ENCODE results near the gene FBRSL1.
"Not testable (repeated sequence)": the region's sequence is repeated elsewhere in the genome, so short reads cannot be mapped to it uniquely, and the experiment has no call there.

The FBRSL1 gene

GRCh38 chr12:132469423-132469822, 20.5 kb upstream of the FBRSL1 start:
- H3K4me1 ChIP-seq: peaks cover 64 to 77% (median 74%) of the 10 kb centered on the region in 10 experiments
- peak overlapping the region in 10 of 11 experiments; percentile 35 to 84 (median 78); a peak in 17 of 22 replicates for H3K9ac ChIP-seq
- TF ChIP-seq Cebpa-rat (IDR thresholded peaks at IDR 0.05): peak in 4 of 11 experiments; percentile 32 to 95 (median 70); a peak in 5 of 22 replicates
- H4K20me1 ChIP-seq: peaks cover 0 to 20% (median 0%) of the 10 kb centered on the region in 11 experiments; a peak in 8 of 22 replicates
- H3K9me3 ChIP-seq (replicated peaks in 1 of 11): peaks cover 0 to 4% (median 0%) of the 10 kb centered on the region in 11 experiments; a peak in 3 of 22 replicates
- H3K4me3 ChIP-seq: peak overlapping the region in 8 of 10 experiments; percentile 12 to 63 (median 44); a peak in 13 of 20 replicates
- peak overlapping the region in 10 of 11 experiments; percentile 21 to 95 (median 88); a peak in 19 of 22 replicates for H3K27ac ChIP-seq
- H3K36me3 ChIP-seq: no peaks in the 10 kb centered on the region
- no peaks in the 10 kb centered on the region for H3K27me3 ChIP-seq
- H3K4me2 ChIP-seq: peak overlapping the region; percentile 75 to 97 (median 92)

GRCh38 chr12:132470397-132470796, 19.6 kb upstream of the FBRSL1 start:
- Histone ChIP-seq H3K9me3 (replicated peaks in 1 of 11) (peaks cover 0 to 4% (median 0%) of the 10 kb centered on the region in 11 experiments; a peak in 2 of 22 replicates), H3K27me3 (no peaks in the 10 kb centered on the region), H3K4me3 (no peak overlapping the region), H3K4me2 (peak overlapping the region in 8 of 11 experiments; percentile 79 to 97 (median 95); a peak in 8 of 22 replicates), H4K20me1 (peaks cover 0 to 20% (median 0%) of the 10 kb centered on the region in 11 experiments; a peak in 8 of 22 replicates), H3K4me1 (peaks cover 60 to 68% (median 66%) of the 10 kb centered on the region in 10 experiments), H3K36me3 (no peaks in the 10 kb centered on the region), H3K9ac (no peak overlapping the region), H3K27ac (0 out of 22 replicates have a peak overlapping the region, but pooled peaks of 2 of the 11 experiments have one; percentile 82 to 95)
- TF ChIP-seq Cebpa-rat (IDR thresholded peaks at IDR 0.05): no peak

DNA sequence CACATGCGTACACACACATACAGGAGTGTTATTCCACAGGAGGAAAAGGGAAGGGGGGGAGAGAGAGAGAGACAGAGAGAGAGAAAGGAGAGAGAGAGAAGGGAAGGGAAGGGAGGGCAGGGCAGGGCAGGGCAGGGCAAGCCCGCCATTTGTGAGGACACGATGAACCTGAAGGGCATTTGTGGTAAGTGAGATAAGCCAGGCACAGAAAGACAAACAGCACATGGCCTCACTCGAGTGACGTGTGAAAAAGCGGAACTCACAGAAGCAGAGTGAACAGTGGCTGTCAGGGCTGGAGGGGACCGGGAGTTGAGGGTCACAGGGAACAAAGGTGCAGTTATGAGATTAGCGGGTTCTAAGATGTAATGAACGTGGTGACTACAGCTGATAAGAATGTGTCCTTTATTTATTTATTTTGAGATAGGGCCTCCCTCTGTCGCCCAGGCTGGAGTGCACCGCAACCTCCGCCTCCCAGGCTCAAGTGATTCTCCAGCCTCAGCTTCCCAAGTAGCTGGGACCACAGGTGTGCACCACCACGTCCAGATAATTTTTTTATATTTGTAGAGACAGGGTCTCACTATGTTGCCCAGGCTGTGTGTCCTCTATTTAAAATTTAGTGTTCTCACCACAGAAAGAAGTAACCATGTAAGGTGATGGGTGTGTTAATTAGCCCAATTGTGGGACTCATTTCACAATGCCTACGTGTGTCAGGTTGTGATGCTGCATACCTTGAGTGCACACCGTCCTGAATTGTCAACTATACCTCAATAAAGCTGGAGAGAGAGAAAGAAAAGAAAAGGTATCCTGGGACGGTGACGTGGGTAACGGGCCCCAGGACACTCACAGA, 18.7 kb upstream of the FBRSL1 start:
- Histone ChIP-seq H3K27me3 (no peaks in the 10 kb centered on the region), H3K36me3 (no peaks in the 10 kb centered on the region), H3K4me1 (peaks cover 60 to 68% (median 66%) of the 10 kb centered on the region in 10 experiments), H3K27ac (peak overlapping the region in 9 of 11 experiments; percentile 52 to 78 (median 71); a peak in 17 of 22 replicates), H3K9me3 (replicated peaks in 1 of 11) (peaks cover 0 to 4% (median 0%) of the 10 kb centered on the region in 11 experiments; a peak in 2 of 22 replicates), H4K20me1 (peaks cover 0 to 15% (median 0%) of the 10 kb centered on the region in 11 experiments; a peak in 4 of 22 replicates), H3K9ac (peak overlapping the region in 8 of 11 experiments; percentile 66 to 83 (median 76); a peak in 12 of 22 replicates), H3K4me2 (peak overlapping the region; percentile 80 to 95 (median 86)), H3K4me3 (peak overlapping the region in 9 of 10 experiments; percentile 47 to 74 (median 62); a peak in 17 of 20 replicates)
- TF ChIP-seq Cebpa-rat (IDR thresholded peaks at IDR 0.05): no peak

DNA sequence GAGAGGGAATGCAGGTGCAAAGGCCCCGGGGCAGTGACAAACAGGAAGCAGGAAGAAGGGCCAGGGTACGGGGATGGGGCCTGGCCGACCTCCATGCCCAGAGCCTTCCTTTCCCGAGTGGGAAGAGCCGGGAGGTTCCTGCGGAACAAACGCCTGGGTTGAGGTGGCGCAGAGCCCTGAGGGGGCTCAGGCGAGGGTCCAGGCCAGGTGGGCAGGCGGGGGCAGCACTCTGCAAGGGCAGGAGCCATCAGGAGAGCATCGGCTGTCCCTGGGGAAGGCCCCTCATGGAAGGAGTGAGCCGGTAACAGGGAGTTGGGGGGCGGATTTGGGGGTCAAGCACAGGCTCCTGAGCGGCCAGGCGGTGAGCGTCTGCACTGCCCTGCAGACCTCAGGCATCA, 18.1 kb upstream of the FBRSL1 start:
- peak overlapping the region; percentile 61 to 83 (median 75); a peak in 20 of 22 replicates for H3K9ac ChIP-seq
- H3K27ac ChIP-seq: peak overlapping the region in 9 of 11 experiments; percentile 52 to 78 (median 70); a peak in 18 of 22 replicates
- peak overlapping the region; percentile 47 to 74 (median 62) for H3K4me3 ChIP-seq
- peaks cover 0 to 8% (median 0%) of the 10 kb centered on the region in 11 experiments; a peak in 4 of 22 replicates for H4K20me1 ChIP-seq
- no peaks in the 10 kb centered on the region for H3K27me3 ChIP-seq
- H3K9me3 ChIP-seq (replicated peaks in 1 of 11): peaks cover 0 to 4% (median 0%) of the 10 kb centered on the region in 11 experiments; a peak in 2 of 22 replicates
- peaks cover 60 to 68% (median 66%) of the 10 kb centered on the region in 10 experiments for H3K4me1 ChIP-seq
- H3K4me2 ChIP-seq: peak overlapping the region; percentile 80 to 95 (median 86)
- H3K36me3 ChIP-seq: no peaks in the 10 kb centered on the region
- TF ChIP-seq Cebpa-rat (IDR thresholded peaks at IDR 0.05): no peak

DNA sequence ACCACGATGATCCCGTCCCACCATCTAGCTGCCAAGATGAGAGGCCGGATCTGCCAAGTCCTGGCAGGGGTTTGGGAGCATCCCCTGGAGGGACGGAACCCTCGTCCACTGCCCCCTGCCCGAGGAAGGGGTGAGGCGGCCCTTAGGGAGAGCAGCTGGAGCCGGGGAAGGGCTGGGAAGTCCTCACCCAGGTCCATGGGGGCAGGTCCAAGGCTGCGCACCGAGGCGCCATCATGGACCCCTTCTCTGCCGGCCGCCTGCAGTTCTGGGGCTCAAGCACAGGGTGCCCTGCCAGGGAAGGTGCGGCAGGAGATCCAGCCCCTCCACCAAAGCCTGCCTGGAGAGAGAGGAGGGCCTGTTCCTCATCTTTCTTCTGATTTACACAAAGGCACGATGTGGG, 17.6 kb upstream of the FBRSL1 start:
- H3K27ac ChIP-seq: peak overlapping the region in 10 of 11 experiments; percentile 51 to 78 (median 69); a peak in 21 of 22 replicates
- H4K20me1 ChIP-seq: peaks cover 0 to 3% (median 0%) of the 10 kb centered on the region in 11 experiments; a peak in 4 of 22 replicates
- H3K4me2 ChIP-seq: peak overlapping the region; percentile 80 to 95 (median 86)
- H3K4me1 ChIP-seq: peaks cover 60 to 68% (median 66%) of the 10 kb centered on the region in 10 experiments
- peaks cover 0 to 4% (median 0%) of the 10 kb centered on the region in 11 experiments; a peak in 2 of 22 replicates for H3K9me3 ChIP-seq (replicated peaks in 1 of 11)
- H3K4me3 ChIP-seq: peak overlapping the region; percentile 47 to 74 (median 62)
- H3K9ac ChIP-seq: peak overlapping the region; percentile 61 to 83 (median 75); a peak in 21 of 22 replicates
- no peak for TF ChIP-seq Cebpa-rat (IDR thresholded peaks at IDR 0.05)
- no peaks in the 10 kb centered on the region for H3K36me3 ChIP-seq
- H3K27me3 ChIP-seq: no peaks in the 10 kb centered on the region

GRCh38 chr12:132474237-132474741, 15.7 kb upstream of the FBRSL1 start:
- Histone ChIP-seq H3K27ac (peak overlapping the region in 10 of 11 experiments; percentile 50 to 84 (median 78); a peak in 19 of 22 replicates), H3K36me3 (no peaks in the 10 kb centered on the region), H4K20me1 (peaks cover 0 to 4% (median 0%) of the 10 kb centered on the region in 11 experiments; a peak in 2 of 22 replicates), H3K4me3 (peak overlapping the region; percentile 57 to 72 (median 65)), H3K27me3 (peaks cover 0 to 9% (median 0%) of the 10 kb centered on the region in 11 experiments; a peak in 6 of 22 replicates), H3K4me1 (peaks cover 60 to 68% (median 66%) of the 10 kb centered on the region in 10 experiments), H3K9ac (peak overlapping the region; percentile 71 to 83 (median 77); a peak in 21 of 22 replicates), H3K4me2 (peak overlapping the region; percentile 49 to 77 (median 69)), H3K9me3 (replicated peaks in 1 of 11) (peaks cover 0 to 4% (median 0%) of the 10 kb centered on the region in 11 experiments; a peak in 2 of 22 replicates)
- no peak for TF ChIP-seq Cebpa-rat (IDR thresholded peaks at IDR 0.05)

GRCh38 chr12:132474799-132475303, 15.1 kb upstream of the FBRSL1 start:
- H3K36me3 ChIP-seq; H3K9ac ChIP-seq; H3K4me3 ChIP-seq; H4K20me1 ChIP-seq; H3K27ac ChIP-seq; H3K9me3 ChIP-seq (replicated peaks in 1 of 11); H3K4me2 ChIP-seq: not testable (repeated sequence)
- Histone ChIP-seq H3K4me1 (peaks cover 60 to 68% (median 66%) of the 10 kb centered on the region in 10 experiments), H3K27me3 (peaks cover 0 to 15% (median 0%) of the 10 kb centered on the region in 11 experiments; a peak in 8 of 22 replicates)
